IMR-90 (cell line): ENCODE measurements around the gene BAIAP2. TPM values are rescaled to one million over a fixed set of nuclear protein-coding genes. Genes with fewer than 3 reads are reported as not detected.
A peak's percentile ranks its signal among the peaks of the same experiment; 100 is the strongest.

Experiments
- ATAC-seq: fragments of 200-7000 bp; cut with Tn5 transposase; 2 replicates; pipeline ENCODE4 v1.9.1; 2020; ENCODE audit warnings: low read depth, mild to moderate bottlenecking, moderate library complexity
- BruUV-seq: library from RNA; stranded (reverse); fragments of 400-500 nt; replicated peaks from 2 replicates; lab custom pipeline; 2021; lab: Mats Ljungman, UMichigan
- CTCF ChIA-PET: fragments of 300-600 bp; formaldehyde crosslinking; extraction: SDS; loops from one replicate; lab custom pipeline; 2021; ENCODE audit warnings: antibody characterized with exemption; lab: Yijun Ruan, JAX
- POLR2A ChIA-PET: fragments of 300-600 bp; sonication (Branson Sonifier 250); formaldehyde crosslinking; loops from one replicate; lab custom pipeline; 2022; ENCODE audit warnings: antibody characterized with exemption; ENCODE audit not compliant: unreplicated experiment; lab: Charles Lee
- DNase-seq: peaks from one replicate; pipeline ENCODE4 v3.0.0; 2013
- H2AFZ ChIP-seq: replicated peaks from 2 replicates; pipeline ENCODE3; 2013; ENCODE audit warnings: low read length, mild to moderate bottlenecking; ENCODE audit not compliant: poor library complexity
- H2AK5ac ChIP-seq: 2 replicates; pipeline ENCODE4 v1.6.1; 2013; ENCODE audit warnings: low read depth, low read length, inconsistent platforms
- H2AK9ac ChIP-seq: replicated peaks from 2 replicates; pipeline ENCODE3; 2013; ENCODE audit warnings: mild to moderate bottlenecking, low read depth, low read length, moderate library complexity; ENCODE audit not compliant: poor library complexity
- H2BK120ac ChIP-seq: 2 replicates; pipeline ENCODE4 v1.6.1; 2013; ENCODE audit warnings: low read depth, low read length, inconsistent platforms
- H2BK15ac ChIP-seq: 3 replicates; pipeline ENCODE4 v1.6.1; 2013; ENCODE audit warnings: low read depth, low read length, inconsistent platforms
- H2BK20ac ChIP-seq: 2 replicates; pipeline ENCODE4 v1.6.1; 2013; ENCODE audit warnings: low read depth, mild to moderate bottlenecking, inconsistent platforms, low read length, moderate library complexity
- H2BK5ac ChIP-seq: 2 replicates; pipeline ENCODE4 v1.6.1; 2013; ENCODE audit warnings: mild to moderate bottlenecking, low read depth, low read length, inconsistent platforms; ENCODE audit not compliant: poor library complexity, severe bottlenecking
- H3K14ac ChIP-seq: replicated peaks from 2 replicates; pipeline ENCODE4 v1.6.1; 2013; ENCODE audit warnings: low read depth, low read length, inconsistent platforms
- H3K18ac ChIP-seq: 2 replicates; pipeline ENCODE4 v1.6.1; 2013; ENCODE audit warnings: low read depth, low read length, control low read depth
- H3K23ac ChIP-seq: 2 replicates; pipeline ENCODE4 v1.6.1; 2013; ENCODE audit warnings: low read depth, low read length, inconsistent platforms
- H3K27ac ChIP-seq: 2 replicates; pipeline ENCODE4 v1.5.1; 2013; ENCODE audit warnings: mild to moderate bottlenecking, control low read depth, low read length; ENCODE audit not compliant: insufficient read depth
- H3K27me3 ChIP-seq: 2 replicates; pipeline ENCODE4 v1.6.1; 2013; ENCODE audit warnings: low read length; ENCODE audit not compliant: control insufficient read depth, insufficient read depth
- H3K36me3 ChIP-seq: 2 replicates; pipeline ENCODE4 v1.6.1; 2013; ENCODE audit warnings: low read length, mixed read lengths; ENCODE audit not compliant: control insufficient read depth, insufficient read depth
- H3K4ac ChIP-seq: 2 replicates; pipeline ENCODE4 v1.6.1; 2013; ENCODE audit warnings: low read depth, low read length, inconsistent platforms
- H3K4me1 ChIP-seq: 2 replicates; pipeline ENCODE4 v1.6.1; 2013; ENCODE audit warnings: low read length, mixed read lengths; ENCODE audit not compliant: control insufficient read depth, insufficient read depth
- H3K4me2 ChIP-seq: 2 replicates; pipeline ENCODE4 v1.6.1; 2013; ENCODE audit warnings: low read depth, mild to moderate bottlenecking, control low read depth, low read length, moderate library complexity
- H3K4me3 ChIP-seq: 2 replicates; pipeline ENCODE4 v1.5.1; 2013; ENCODE audit warnings: low read depth, mild to moderate bottlenecking, control low read depth, low read length, moderate library complexity; ENCODE audit not compliant: insufficient read depth
- H3K56ac ChIP-seq: 2 replicates; pipeline ENCODE4 v1.6.1; 2013; ENCODE audit warnings: low read length, inconsistent platforms; ENCODE audit not compliant: insufficient read depth; ENCODE audit errors: extremely low read depth
- H3K79me1 ChIP-seq, 2 experiments: 2 replicates each; pipeline ENCODE4 v1.6.1; 2013; ENCODE audit warnings: low read length in 2 of 2, inconsistent platforms in 1 of 2, low read depth in 1 of 2
- H3K9ac ChIP-seq: 2 replicates; pipeline ENCODE4 v1.6.1; 2013; ENCODE audit warnings: low read depth, low read length, control low read depth
- H3K9me1 ChIP-seq: 2 replicates; pipeline ENCODE4 v1.6.1; 2013; ENCODE audit warnings: low read length, inconsistent platforms; ENCODE audit not compliant: insufficient read depth
- H3K9me3 ChIP-seq: 2 replicates; pipeline ENCODE4 v1.6.1; 2013; ENCODE audit warnings: low read length; ENCODE audit not compliant: control insufficient read depth, insufficient read depth
- H4K20me1 ChIP-seq: 2 replicates; pipeline ENCODE4 v1.6.1; 2013; ENCODE audit warnings: low read length, inconsistent platforms; ENCODE audit not compliant: insufficient read depth
- H4K5ac ChIP-seq: 2 replicates; pipeline ENCODE4 v1.6.1; 2013; ENCODE audit warnings: mild to moderate bottlenecking, low read depth, low read length, control low read depth
- H4K8ac ChIP-seq, 2 experiments: 2 replicates each; pipeline ENCODE4 v1.6.1; 2013; ENCODE audit warnings: low read depth in 2 of 2, low read length in 2 of 2, control low read depth in 1 of 2, inconsistent platforms in 1 of 2
- H4K91ac ChIP-seq: 2 replicates; pipeline ENCODE4 v1.6.1; 2013; ENCODE audit warnings: low read depth, low read length, inconsistent platforms; ENCODE audit not compliant: insufficient read depth
- BHLHE40 ChIP-seq: fragments of 150-350 bp; IDR thresholded peaks from 2 replicates; pipeline ENCODE4 v1.6.1; 2016; ENCODE audit warnings: mild to moderate bottlenecking, low read depth, low read length
- CEBPB ChIP-seq: IDR thresholded peaks from 2 replicates; pipeline ENCODE4 v1.6.1; 2012; ENCODE audit warnings: low read depth, low read length, improper control_type of control experiment
- CHD1 ChIP-seq: IDR thresholded peaks from 2 replicates; pipeline ENCODE4 v1.6.1; 2012; ENCODE audit warnings: low read depth, low read length, improper control_type of control experiment
- CTCF ChIP-seq: conservative IDR thresholded peaks from 2 replicates; pipeline ENCODE4 v1.5.1; 2012; ENCODE audit warnings: mild to moderate bottlenecking, low read depth, low read length, improper control_type of control experiment
- ELK1 ChIP-seq: fragments of 150-350 bp; IDR thresholded peaks from 2 replicates; pipeline ENCODE4 v1.6.1; 2016; ENCODE audit warnings: low read depth, mild to moderate bottlenecking, low read length, moderate library complexity, borderline replicate concordance
- FOS ChIP-seq: fragments of 150-350 bp; IDR thresholded peaks from 2 replicates; pipeline ENCODE4 v1.6.1; 2016; ENCODE audit warnings: low read depth, low read length
- MAFK ChIP-seq: IDR thresholded peaks from 2 replicates; pipeline ENCODE4 v1.6.1; 2012; ENCODE audit warnings: low read depth, low read length, improper control_type of control experiment
- MAZ ChIP-seq: IDR thresholded peaks from 2 replicates; pipeline ENCODE4 v1.6.1; 2012; ENCODE audit warnings: low read depth, mild to moderate bottlenecking, low read length, improper control_type of control experiment, moderate library complexity, borderline replicate concordance
- MXI1 ChIP-seq: IDR thresholded peaks from 2 replicates; pipeline ENCODE4 v1.6.1; 2012; ENCODE audit warnings: low read depth, mild to moderate bottlenecking, low read length, moderate library complexity, borderline replicate concordance
- NFE2L2 ChIP-seq: fragments of 150-350 bp; IDR thresholded peaks from 2 replicates; pipeline ENCODE4 v1.6.1; 2016; ENCODE audit warnings: low read depth, mild to moderate bottlenecking, low read length
- RAD21 ChIP-seq: IDR thresholded peaks from 2 replicates; pipeline ENCODE4 v1.6.1; 2012; ENCODE audit warnings: low read length, improper control_type of control experiment
- RCOR1 ChIP-seq: IDR thresholded peaks from 2 replicates; pipeline ENCODE4 v1.6.1; 2012; ENCODE audit warnings: mild to moderate bottlenecking, low read length, improper control_type of control experiment; ENCODE audit not compliant: insufficient replicate concordance
- RFX5 ChIP-seq: IDR thresholded peaks from 2 replicates; pipeline ENCODE4 v1.8.0; 2012; ENCODE audit warnings: low read depth, mild to moderate bottlenecking, low read length, moderate library complexity
- SMC3 ChIP-seq: fragments of 150-350 bp; IDR thresholded peaks from 2 replicates; pipeline ENCODE4 v1.6.1; 2016; ENCODE audit warnings: low read depth, mild to moderate bottlenecking, antibody characterized with exemption, low read length, moderate library complexity
- USF2 ChIP-seq: fragments of 150-350 bp; IDR thresholded peaks from 2 replicates; pipeline ENCODE4 v1.6.1; 2017; ENCODE audit warnings: mild to moderate bottlenecking, antibody characterized with exemption, low read length, low read depth
- WGBS, 2 experiments: methylation state at CpG; one replicate each; pipeline versions ENCODE4 v1.1.5 to v1.1.7; 2013; ENCODE audit warnings: missing lambda C conversion rate in 2 of 2; ENCODE audit not compliant: insufficient read length in 1 of 2; ENCODE audit errors: extremely low coverage in 2 of 2; 5-methylcytosine and 5-hydroxymethylcytosine counted together
- dilution Hi-C: fragments of 300-500 bp; cut with HindIII; formaldehyde crosslinking; loops from one replicate; pipeline ENCODE4 v1.14.3; 2018; ENCODE audit warnings: low sequenced_read_pairs; ENCODE audit not compliant: unreplicated experiment
- in situ Hi-C: fragments of 300-500 bp; cut with MboI; formaldehyde crosslinking; loops from 3 replicates; pipeline ENCODE4 v1.14.3; 2019; ENCODE audit warnings: low sequenced_read_pairs, inconsistent platforms, mixed read lengths
- intact Hi-C: fragments of 100-400 bp; cut with micrococcal nuclease; formaldehyde crosslinking; loops from 2 replicates; pipeline ENCODE4 v1.10.0; 2022
- polyA plus RNA-seq, 3 experiments: library from polyadenylated mRNA; depleted of rRNA; stranded (reverse); fragments of >200 nt; gene quantifications; 2 replicates each; pipeline ENCODE4 v1.2.3, GENCODE V29; 2012; ENCODE audit warnings: low replicate concordance in 1 of 3
- total RNA-seq: library from RNA; depleted of rRNA; stranded (reverse); fragments of >200 nt; gene quantifications from 2 replicates; pipeline ENCODE4 v1.2.3, GENCODE V29; 2012

The BAIAP2 gene
- total and polyA plus RNA-seq, 2 of the 4 experiments (the other 2 are of a cell fraction): 18.3 to 32.6 TPM

DNA sequence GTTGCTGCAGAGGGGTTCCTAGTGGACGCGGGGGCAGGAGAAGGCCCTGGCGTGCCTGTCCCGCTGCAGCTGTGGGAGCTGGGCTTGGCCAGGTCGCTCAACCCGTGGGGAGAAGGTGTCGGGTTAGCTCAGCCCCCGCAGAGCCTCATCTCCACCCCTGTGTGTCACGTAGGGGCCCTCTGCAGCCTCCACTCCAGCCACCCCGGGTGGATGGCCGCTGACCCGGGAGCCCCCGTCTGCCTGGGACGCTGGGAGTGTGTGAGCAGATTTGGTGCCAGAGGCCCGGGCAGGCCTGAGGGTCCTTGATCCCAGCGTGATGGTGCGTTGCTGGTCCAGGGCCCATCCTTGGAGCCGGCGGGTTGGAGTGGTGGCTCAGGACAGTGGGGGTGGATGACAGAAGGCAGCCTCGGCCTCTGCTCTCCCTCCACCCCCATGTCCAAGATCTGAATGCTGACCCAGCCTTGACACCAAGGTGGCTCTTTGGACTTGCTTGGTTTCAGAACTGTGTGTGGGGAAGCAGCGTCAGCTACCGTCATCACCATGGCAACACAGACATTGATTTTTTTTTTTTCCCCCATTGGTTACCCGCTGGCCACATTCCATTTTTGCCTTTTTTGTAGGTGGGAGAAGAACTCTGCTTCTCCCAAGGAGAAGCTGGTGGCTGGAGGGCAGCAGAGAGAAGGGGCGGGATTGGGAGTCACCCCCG lies 35.7 kb downstream of the BAIAP2 start:
- no peak overlapping the region for H3K14ac ChIP-seq
- H3K56ac ChIP-seq: no peak overlapping the region
- H4K20me1 ChIP-seq: peaks cover 9% of the 10 kb centered on the region
- POLR2A ChIA-PET: no interaction called here
- H3K18ac ChIP-seq: no peak overlapping the region
- dilution Hi-C loops (no loop called here), in situ Hi-C loops (no loop called here), intact Hi-C loops (no loop called here)
- no peak overlapping the region for H2BK20ac ChIP-seq
- no peak overlapping the region for H3K27ac ChIP-seq
- ATAC-seq (no peak), DNase-seq (no peak)
- no peaks in the 10 kb centered on the region for H3K4me1 ChIP-seq
- no peak overlapping the region for H3K4ac ChIP-seq
- TF ChIP-seq ELK1 (no peak), CHD1 (no peak), RCOR1 (no peak), CTCF (no peak), FOS (no peak), NFE2L2 (no peak), CEBPB (no peak), USF2 (no peak), SMC3 (no peak), RFX5 (no peak), MXI1 (no peak), BHLHE40 (no peak), MAFK (no peak), MAZ (no peak), RAD21 (no peak)
- H4K91ac ChIP-seq: no peak overlapping the region
- 100% methylated on average over 2 of the region's 25 CpGs; no CpG with 5 or more reads in 1 of the 2 experiments for WGBS, 2 experiments
- no peak overlapping the region for H2BK15ac ChIP-seq
- no peak overlapping the region for H3K9ac ChIP-seq
- peaks cover 0 to 5% of the 10 kb centered on the region in 2 experiments; a peak in 1 of 4 replicates for H3K79me1 ChIP-seq
- no peak overlapping the region for H3K4me2 ChIP-seq
- H3K9me1 ChIP-seq: peaks cover 8% of the 10 kb centered on the region
- H3K27me3 ChIP-seq: no peaks in the 10 kb centered on the region
- no peak overlapping the region for H3K4me3 ChIP-seq
- no peak overlapping the region for H3K23ac ChIP-seq
- H2BK5ac ChIP-seq: no peak overlapping the region
- H4K8ac ChIP-seq: no peak overlapping the region
- no peak overlapping the region for H2AK9ac ChIP-seq
- CTCF ChIA-PET: interaction anchor here (0.8 to 1.0 kb wide), 2 partner anchors 10 to 23 kb away, joined by 3 read pairs; no protein-coding TSS in a partner anchor
- H4K5ac ChIP-seq: no peak overlapping the region
- H3K9me3 ChIP-seq: no peaks in the 10 kb centered on the region
- no TSS peak for BruUV-seq
- no peak overlapping the region for H2AK5ac ChIP-seq
- H3K36me3 ChIP-seq: peaks cover 8% of the 10 kb centered on the region; the same call in 1 of the 2 replicates
- H2BK120ac ChIP-seq: no peak overlapping the region
- peak overlapping the region; percentile 39 for H2AFZ ChIP-seq
